ENCODE measurements around the gene MCCC1.
"Not testable (repeated sequence)": the region's sequence is repeated elsewhere in the genome, so short reads cannot be mapped to it uniquely, and the experiment has no call there.

GRCh38 chr3:183107372-183107771 lies 8.1 kb upstream of the MCCC1 start:
- TF ChIP-seq, protein P1, sequence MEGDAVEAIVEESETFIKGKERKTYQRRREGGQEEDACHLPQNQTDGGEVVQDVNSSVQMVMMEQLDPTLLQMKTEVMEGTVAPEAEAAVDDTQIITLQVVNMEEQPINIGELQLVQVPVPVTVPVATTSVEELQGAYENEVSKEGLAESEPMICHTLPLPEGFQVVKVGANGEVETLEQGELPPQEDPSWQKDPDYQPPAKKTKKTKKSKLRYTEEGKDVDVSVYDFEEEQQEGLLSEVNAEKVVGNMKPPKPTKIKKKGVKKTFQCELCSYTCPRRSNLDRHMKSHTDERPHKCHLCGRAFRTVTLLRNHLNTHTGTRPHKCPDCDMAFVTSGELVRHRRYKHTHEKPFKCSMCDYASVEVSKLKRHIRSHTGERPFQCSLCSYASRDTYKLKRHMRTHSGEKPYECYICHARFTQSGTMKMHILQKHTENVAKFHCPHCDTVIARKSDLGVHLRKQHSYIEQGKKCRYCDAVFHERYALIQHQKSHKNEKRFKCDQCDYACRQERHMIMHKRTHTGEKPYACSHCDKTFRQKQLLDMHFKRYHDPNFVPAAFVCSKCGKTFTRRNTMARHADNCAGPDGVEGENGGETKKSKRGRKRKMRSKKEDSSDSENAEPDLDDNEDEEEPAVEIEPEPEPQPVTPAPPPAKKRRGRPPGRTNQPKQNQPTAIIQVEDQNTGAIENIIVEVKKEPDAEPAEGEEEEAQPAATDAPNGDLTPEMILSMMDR (IDR thresholded peaks at IDR 0.05) = not testable (repeated sequence)
- TF ChIP-seq EP300, POLR2A, POLR2AphosphoS5 (IDR thresholded peaks at IDR 0.05): not testable (repeated sequence)
